Right ventricle myocardium superior (tissue), 1 donor: Measurements from ENCODE around the gene SPEM3. TPM values are rescaled to one million over a fixed set of nuclear protein-coding genes. Genes with fewer than 3 reads are reported as not detected.

Experiments used
- ATAC-seq: fragments of 200-7000 bp; cut with Tn5 transposase; one replicate; pipeline ENCODE4 v1.9.1; 2020; ENCODE audit warnings: mild to moderate bottlenecking; ENCODE audit not compliant: poor library complexity
- DNase-seq: peaks from one replicate; pipeline ENCODE4 v3.0.0-alpha.2; 2020
- intact Hi-C: fragments of 100-400 bp; cut with DNase I; formaldehyde crosslinking; loops from one replicate; pipeline ENCODE4 v1.11.2; 2022
- total RNA-seq: library from RNA; stranded (reverse); fragmentation: NEBNext Ultra II Directional; extraction: Animal tissue kit (Norgen Biotek cat#: 25700); gene quantifications from one replicate; pipeline ENCODE4 v1.2.1, GENCODE V29; 2021
- donor health status: DM: no; HTN: yes; CAD: no; lungs with severe emphysema.

The SPEM3 gene
- total RNA-seq, 1 donor from 2014 or later: not detected

- ATAC-seq (no peak), DNase-seq (no peak)
- intact Hi-C loops: no loop called here
Measured at GRCh38 chr17:7398612-7399011, 30.0 kb upstream of the SPEM3 start.

GRCh38 chr17:7403043-7403726, 25.5 kb upstream of the SPEM3 start:
- intact Hi-C loops: no loop called here
- ATAC-seq (peak; percentile 24), DNase-seq (peak; percentile 83)

GRCh38 chr17:7403727-7403976, 25.0 kb upstream of the SPEM3 start:
- intact Hi-C loops: no loop called here
- DNase-seq (no peak), ATAC-seq (peak; percentile 61)

- peak; percentile 93 for ATAC-seq
- intact Hi-C loops: no loop called here
- DNase-seq: peak; percentile 99
Measured at GRCh38 chr17:7403977-7404736, 24.5 kb upstream of the SPEM3 start, which contains the start of gene TMEM256. TSS of gene TMEM256 (minus strand) at chr17:7404097. CDS start at chr17:7404084, 13 bp downstream.

GRCh38 chr17:7404737-7405349, 23.8 kb upstream of the SPEM3 start:
- intact Hi-C loops: no loop called here

GRCh38 chr17:7405350-7406234, 23.1 kb upstream of the SPEM3 start:
- intact Hi-C loops: no loop called here
- ATAC-seq (no peak), DNase-seq (no peak)

More at GRCh38 chr17:7404737-7405349, 23.8 kb upstream of the SPEM3 start:
- peak; percentile 83 for DNase-seq
- peak; percentile 52 for ATAC-seq

GRCh38 chr17:7406235-7406825, 22.3 kb upstream of the SPEM3 start:
- DNase-seq (no peak), ATAC-seq (no peak)
- intact Hi-C loops: no loop called here

GRCh38 chr17:7407082-7407481, 21.6 kb upstream of the SPEM3 start:
- no peak for ATAC-seq
- intact Hi-C loops: no loop called here
- DNase-seq: no peak

GRCh38 chr17:7407485-7408251, 21.0 kb upstream of the SPEM3 start, which contains the start of gene NLGN2:
TSS of gene NLGN2 (plus strand) at chr17:7407845. CDS start at chr17:7408256, 411 bp downstream.
- no peak for ATAC-seq

GRCh38 chr17:7408252-7408727, 20.4 kb upstream of the SPEM3 start:
- intact Hi-C loops: no loop called here
- DNase-seq (no peak), ATAC-seq (no peak)

More at GRCh38 chr17:7407485-7408251, 21.0 kb upstream of the SPEM3 start, which contains the start of gene NLGN2:
- no peak for DNase-seq
- intact Hi-C loops: no loop called here

- ATAC-seq: no peak
- intact Hi-C loops: no loop called here
- DNase-seq: no peak
Measured at GRCh38 chr17:7408863-7409262, 19.8 kb upstream of the SPEM3 start.

- DNase-seq: no peak
- intact Hi-C loops: no loop called here
- ATAC-seq: no peak
Measured at GRCh38 chr17:7409716-7410115, 18.9 kb upstream of the SPEM3 start.

GRCh38 chr17:7410634-7411426, 17.8 kb upstream of the SPEM3 start:
- intact Hi-C loops: no loop called here
- DNase-seq (no peak), ATAC-seq (no peak)

GRCh38 chr17:7411427-7411750, 17.3 kb upstream of the SPEM3 start:
- no peak for ATAC-seq
- intact Hi-C loops: no loop called here
- no peak for DNase-seq

- ATAC-seq: no peak
- intact Hi-C loops: no loop called here
- DNase-seq: no peak
Measured at GRCh38 chr17:7413346-7413985, 15.2 kb upstream of the SPEM3 start.

- intact Hi-C loops: no loop called here
- DNase-seq (no peak), ATAC-seq (no peak)
Measured at GRCh38 chr17:7414837-7415236, 13.8 kb upstream of the SPEM3 start.

GRCh38 chr17:7415784-7416183, 12.9 kb upstream of the SPEM3 start:
- ATAC-seq (no peak), DNase-seq (no peak)
- intact Hi-C loops: no loop called here
